DND-41 (cell line): ENCODE results near the gene EDRF1.

ENCODE experiments used
- ATAC-seq: fragments of 200-7000 bp; cut with Tn5 transposase; 3 replicates; pipeline ENCODE4 v1.9.1; 2021; ENCODE audit warnings: low read depth; ENCODE audit not compliant: insufficient read depth
- DNase-seq: peaks from one replicate; pipeline ENCODE4 v3.0.0-alpha.2; 2020
- H2AFZ ChIP-seq: 2 replicates; pipeline ENCODE4 v1.6.0; 2012; ENCODE audit warnings: low read depth, low read length
- H3K27ac ChIP-seq: 2 replicates; pipeline ENCODE4 v1.5.1; 2012; ENCODE audit warnings: low read length, inconsistent platforms
- H3K27me3 ChIP-seq: fragments of 200-600 bp; sonication (generic); 2 replicates; pipeline ENCODE4 v1.6.0; 2012; ENCODE audit warnings: low read length, mild to moderate bottlenecking, inconsistent platforms; ENCODE audit not compliant: insufficient read depth, poor library complexity
- H3K36me3 ChIP-seq: 2 replicates; pipeline ENCODE4 v1.5.1; 2012; ENCODE audit warnings: low read length, inconsistent platforms; ENCODE audit not compliant: insufficient read depth
- H3K4me1 ChIP-seq: 2 replicates; pipeline ENCODE4 v1.5.1; 2012; ENCODE audit warnings: mild to moderate bottlenecking, low read length; ENCODE audit not compliant: insufficient read depth
- H3K4me2 ChIP-seq: 2 replicates; pipeline ENCODE4 v1.6.0; 2012; ENCODE audit warnings: mild to moderate bottlenecking, moderate library complexity, low read length, inconsistent platforms; ENCODE audit not compliant: insufficient read depth
- H3K4me3 ChIP-seq, 2 experiments: fragments of 200-600 bp in 1 of 2; shearing (Covaris generic) in 1 of 2; 2 replicates each; pipeline ENCODE4 v1.5.1; 2012 to 2016; ENCODE audit warnings: inconsistent platforms in 2 of 2, low read length in 2 of 2, mild to moderate bottlenecking in 2 of 2, low read depth in 1 of 2, moderate library complexity in 1 of 2
- H3K79me2 ChIP-seq: 2 replicates; pipeline ENCODE4 v1.6.0; 2012; ENCODE audit warnings: low read length, inconsistent platforms; ENCODE audit not compliant: insufficient read depth
- H3K9ac ChIP-seq: 2 replicates; pipeline ENCODE4 v1.6.0; 2012; ENCODE audit warnings: low read depth, mild to moderate bottlenecking, inconsistent platforms, low read length, moderate library complexity
- H3K9me3 ChIP-seq: 2 replicates; pipeline ENCODE4 v1.5.1; 2012; ENCODE audit warnings: low read length, moderate library complexity, mild to moderate bottlenecking, inconsistent platforms; ENCODE audit not compliant: insufficient read depth, severe bottlenecking
- H4K20me1 ChIP-seq: 2 replicates; pipeline ENCODE4 v1.6.0; 2012; ENCODE audit warnings: low read length; ENCODE audit not compliant: insufficient read depth
- CTCF ChIP-seq: IDR thresholded peaks from 2 replicates; pipeline ENCODE4 v1.5.1; 2012; ENCODE audit warnings: borderline replicate concordance, low read length, moderate library complexity, mild to moderate bottlenecking; ENCODE audit not compliant: poor library complexity, severe bottlenecking; ENCODE audit errors: extremely low read depth
- EZH2 ChIP-seq: IDR thresholded peaks from 3 replicates; pipeline ENCODE4 v1.6.1; 2012; ENCODE audit warnings: borderline replicate concordance, low read depth, mild to moderate bottlenecking, moderate library complexity, low read length, inconsistent platforms; ENCODE audit not compliant: severe bottlenecking

Gene EDRF1

GRCh38 chr10:125766511-125766910 lies 47.0 kb downstream of the EDRF1 start:
- no peak overlapping the region for H3K4me2 ChIP-seq
- H2AFZ ChIP-seq = no peak overlapping the region
- no peak for ATAC-seq
- no peaks in the 10 kb centered on the region for H4K20me1 ChIP-seq
- no peaks in the 10 kb centered on the region for H3K79me2 ChIP-seq
- H3K27ac ChIP-seq = no peak overlapping the region
- no peak for DNase-seq
- peaks cover 48% of the 10 kb centered on the region for H3K36me3 ChIP-seq
- H3K4me1 ChIP-seq = no peaks in the 10 kb centered on the region
- H3K4me3 ChIP-seq = no peak overlapping the region
- H3K27me3 ChIP-seq = no peaks in the 10 kb centered on the region
- TF ChIP-seq EZH2 (no peak), CTCF (no peak)
- no peak overlapping the region for H3K9ac ChIP-seq
- no peaks in the 10 kb centered on the region for H3K9me3 ChIP-seq

GRCh38 chr10:125768219-125768855 lies 48.8 kb downstream of the EDRF1 start:
- H3K9me3 ChIP-seq = no peaks in the 10 kb centered on the region
- no peaks in the 10 kb centered on the region for H4K20me1 ChIP-seq
- H3K27me3 ChIP-seq = no peaks in the 10 kb centered on the region
- H3K79me2 ChIP-seq = no peaks in the 10 kb centered on the region
- ATAC-seq (no peak), DNase-seq (no peak)
- no peak overlapping the region for H2AFZ ChIP-seq
- no peak overlapping the region for H3K9ac ChIP-seq
- H3K4me2 ChIP-seq = no peak overlapping the region
- no peaks in the 10 kb centered on the region for H3K4me1 ChIP-seq
- H3K36me3 ChIP-seq = peaks cover 29% of the 10 kb centered on the region
- TF ChIP-seq EZH2 = no peak
- no peak for TF ChIP-seq CTCF
- H3K4me3 ChIP-seq = no peak overlapping the region
- no peak overlapping the region for H3K27ac ChIP-seq

- TF ChIP-seq EZH2 (no peak), CTCF (no peak)
These were observed 49.7 kb downstream of the EDRF1 start for GRCh38 chr10:125769175-125769574.

More at GRCh38 chr10:125769175-125769574, 49.7 kb downstream of the EDRF1 start:
- Histone ChIP-seq H3K27me3 (no peaks in the 10 kb centered on the region), H2AFZ (no peak overlapping the region), H3K79me2 (no peaks in the 10 kb centered on the region), H3K9me3 (no peaks in the 10 kb centered on the region), H3K4me3 (no peak overlapping the region), H3K27ac (no peak overlapping the region), H3K9ac (no peak overlapping the region), H4K20me1 (no peaks in the 10 kb centered on the region), H3K4me1 (no peaks in the 10 kb centered on the region), H3K36me3 (peaks cover 22% of the 10 kb centered on the region), H3K4me2 (no peak overlapping the region)
- no peak for ATAC-seq
- DNase-seq = no peak
